Measurements from ENCODE around the gene ZFP62. TPM values are rescaled to one million over a fixed set of nuclear protein-coding genes. Genes with fewer than 3 reads are reported as not detected.
A peak's percentile ranks its signal among the peaks of the same experiment; 100 is the strongest.

The ZFP62 gene
- total RNA-seq, 1 experiment from 2014 or later, result 43.1 TPM

DNA sequence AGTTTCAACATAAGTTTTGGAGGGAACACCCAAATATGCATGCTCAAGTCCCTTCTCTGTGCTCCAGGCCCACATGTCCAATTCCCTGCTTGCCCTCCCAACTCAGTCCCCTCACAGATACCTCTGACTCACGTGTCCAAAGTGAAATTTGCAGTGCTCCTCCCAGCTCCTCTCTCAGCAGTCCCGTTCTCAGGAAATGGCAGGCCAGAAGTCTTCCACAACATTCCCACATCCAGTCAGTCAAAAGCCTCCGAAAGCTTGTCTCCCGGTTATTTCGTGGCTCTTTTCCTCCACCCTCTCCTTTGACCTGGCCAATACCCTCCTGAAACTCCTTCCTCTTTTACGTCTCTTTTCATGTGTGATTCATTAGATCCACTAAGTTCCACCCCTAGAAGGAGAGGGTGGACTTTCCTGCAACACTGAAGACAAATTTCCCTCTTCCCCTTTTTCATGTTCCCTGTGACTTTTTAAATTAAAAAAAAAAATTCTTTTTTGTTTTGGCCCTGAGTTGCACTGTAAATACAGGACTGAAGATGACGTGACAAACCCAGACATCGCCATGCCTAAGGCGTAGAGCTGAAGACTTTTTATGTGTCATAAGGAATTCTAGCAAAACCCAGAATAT lies 45.7 kb downstream of the ZFP62 start:
- Histone ChIP-seq H3K27me3 (no peaks in the 10 kb centered on the region), H3K27ac (no peak overlapping the region), H3K4me1 (peaks cover 48% of the 10 kb centered on the region), H3K36me3 (no peaks in the 10 kb centered on the region), H3K4me3 (no peak overlapping the region), H3K9me3 (replicated peaks) (no peaks in the 10 kb centered on the region)
- no peak for DNase-seq

DNA sequence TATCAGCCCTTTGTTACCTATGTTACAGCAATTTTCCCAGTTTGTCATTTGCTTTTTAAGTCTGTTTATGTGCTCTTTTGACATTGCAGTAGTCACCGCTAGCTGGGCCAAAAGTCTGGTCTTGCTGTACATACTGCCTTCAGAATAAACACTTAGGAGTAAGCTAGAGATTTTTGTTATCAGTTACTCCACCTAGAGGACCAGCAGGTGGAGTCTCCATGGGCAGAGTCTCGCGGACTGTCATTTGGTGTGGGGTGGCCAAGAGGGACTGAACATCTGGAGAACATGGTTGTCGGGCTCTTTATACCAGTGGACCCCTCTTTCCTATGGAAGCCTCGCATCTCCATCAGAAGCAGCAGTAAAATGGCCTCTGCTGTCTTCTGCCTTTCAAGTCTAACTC lies 47.7 kb downstream of the ZFP62 start:
- H3K36me3 ChIP-seq, result no peaks in the 10 kb centered on the region
- H3K4me3 ChIP-seq, result no peak overlapping the region
- H3K27ac ChIP-seq, result no peak overlapping the region
- H3K4me1 ChIP-seq, result peaks cover 50% of the 10 kb centered on the region
- H3K9me3 ChIP-seq (replicated peaks), result no peaks in the 10 kb centered on the region
- DNase-seq, result no peak
- H3K27me3 ChIP-seq, result no peaks in the 10 kb centered on the region

DNA sequence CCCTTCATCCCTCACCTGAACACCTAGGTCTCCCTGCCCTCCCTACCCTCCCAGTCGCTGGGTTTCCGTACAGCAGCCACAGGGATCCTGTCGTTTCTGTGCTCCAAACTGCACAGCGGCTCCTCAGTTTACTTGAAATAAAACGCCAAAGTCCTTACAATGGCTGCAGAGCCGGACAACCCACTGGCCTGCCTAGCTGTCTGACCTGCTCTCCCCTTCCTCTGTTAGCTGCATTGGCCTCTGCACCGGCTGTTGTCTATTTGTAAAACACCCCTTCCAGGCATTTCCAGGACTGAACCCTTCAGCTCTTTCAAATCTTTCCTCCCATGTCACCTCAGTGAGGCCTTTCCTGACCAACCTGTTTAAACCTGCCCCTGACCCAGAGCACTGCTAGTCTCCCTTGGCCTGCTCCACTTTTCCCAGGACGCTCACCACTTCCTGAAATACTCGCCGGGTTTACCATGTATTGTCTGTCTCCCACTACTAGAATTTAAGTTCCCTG lies 49.4 kb downstream of the ZFP62 start:
- H3K4me1 ChIP-seq, result peaks cover 37% of the 10 kb centered on the region
- no peak overlapping the region for H3K27ac ChIP-seq
- no peak for DNase-seq
- no peaks in the 10 kb centered on the region for H3K9me3 ChIP-seq (replicated peaks)
- no peak overlapping the region; the same call in 1 of the 2 replicates for H3K4me3 ChIP-seq
- H3K27me3 ChIP-seq, result no peaks in the 10 kb centered on the region
- H3K36me3 ChIP-seq, result no peaks in the 10 kb centered on the region

DNA sequence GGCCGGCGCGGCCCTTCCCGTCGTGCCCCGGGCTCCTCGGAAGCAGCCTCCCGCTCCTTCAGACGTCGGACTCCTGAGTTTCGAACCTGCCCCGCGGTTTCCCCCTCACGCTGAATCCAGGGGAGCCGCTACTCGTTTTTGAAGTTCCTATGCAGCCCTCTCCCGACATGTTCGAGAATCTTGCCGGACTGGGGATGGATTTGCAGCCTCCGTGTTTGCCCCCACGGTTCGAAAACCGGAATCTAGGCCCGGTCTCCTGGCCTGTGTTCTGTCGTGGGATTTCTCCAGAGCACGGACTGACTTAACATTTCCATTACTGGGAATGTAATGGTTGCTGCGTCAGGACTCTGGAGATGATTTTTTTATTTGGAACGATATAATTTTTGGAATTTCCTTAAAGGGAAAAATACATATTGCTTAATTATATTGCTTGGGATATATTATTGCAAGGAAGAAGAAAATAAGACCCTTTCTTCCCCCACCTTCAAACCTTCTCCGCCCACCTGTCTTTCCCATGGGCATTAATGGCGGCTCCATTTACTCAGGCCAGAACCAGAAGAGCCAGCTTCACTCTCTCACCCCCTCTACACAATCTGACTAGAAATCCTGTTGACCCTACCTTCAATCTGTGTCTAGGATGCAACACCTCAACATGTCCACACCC lies 50.0 kb downstream of the ZFP62 start:
- no peak for DNase-seq
- Histone ChIP-seq H3K9me3 (replicated peaks) (no peaks in the 10 kb centered on the region), H3K4me1 (peaks cover 31% of the 10 kb centered on the region)

DNA sequence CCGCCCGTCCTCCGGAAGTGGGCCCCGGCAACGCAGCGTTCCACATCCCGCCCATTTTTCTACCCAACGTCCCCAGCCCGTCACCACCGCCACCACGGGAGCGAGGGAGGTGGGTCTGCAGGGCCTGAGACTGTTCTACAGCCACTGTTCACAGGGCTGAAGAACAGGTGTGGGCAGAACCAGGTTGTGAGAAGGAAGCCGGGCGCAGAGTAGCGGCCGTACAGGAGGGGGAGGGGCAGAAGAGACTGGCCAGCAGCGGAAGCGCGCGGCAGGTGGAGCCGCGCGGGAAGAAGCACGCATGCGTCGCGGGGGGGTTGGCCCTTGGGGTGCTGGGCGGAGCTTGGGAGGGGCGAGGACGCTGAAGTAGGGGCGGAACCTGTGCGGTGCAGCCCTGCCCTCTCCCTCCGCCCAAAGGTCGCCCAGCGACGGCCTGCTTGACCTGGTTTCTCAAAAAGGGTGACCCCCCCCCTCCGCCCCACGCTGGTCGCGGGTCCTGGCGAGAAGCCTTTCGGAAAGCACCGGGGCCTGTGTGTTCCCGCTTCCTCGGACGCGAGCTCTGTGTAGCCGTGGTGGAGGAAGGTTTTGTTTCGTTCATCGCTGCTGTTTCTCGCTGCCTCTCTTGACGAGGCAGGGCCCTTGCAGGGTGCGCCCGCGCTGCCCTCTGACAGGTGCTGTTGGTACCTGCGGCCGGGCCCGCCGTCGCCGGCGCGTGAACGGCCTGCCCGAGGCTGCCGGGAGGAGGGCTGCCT lies 50.7 kb downstream of the ZFP62 start:
- H3K36me3 ChIP-seq, result no peaks in the 10 kb centered on the region
- DNase-seq, result peak; percentile 94 to 96
- no peaks in the 10 kb centered on the region for H3K27me3 ChIP-seq
- no peaks in the 10 kb centered on the region for H3K9me3 ChIP-seq (replicated peaks)
- peaks cover 24% of the 10 kb centered on the region for H3K4me1 ChIP-seq
- peak overlapping the region; percentile 85 for H3K4me3 ChIP-seq
- peak overlapping the region; percentile 88 for H3K27ac ChIP-seq

More for the DNA sequence above, 50.0 kb downstream of the ZFP62 start:
- no peaks in the 10 kb centered on the region for H3K36me3 ChIP-seq
- peak overlapping the region; percentile 85 for H3K4me3 ChIP-seq
- H3K27ac ChIP-seq, result peak overlapping the region; percentile 88
- no peaks in the 10 kb centered on the region for H3K27me3 ChIP-seq

DNA sequence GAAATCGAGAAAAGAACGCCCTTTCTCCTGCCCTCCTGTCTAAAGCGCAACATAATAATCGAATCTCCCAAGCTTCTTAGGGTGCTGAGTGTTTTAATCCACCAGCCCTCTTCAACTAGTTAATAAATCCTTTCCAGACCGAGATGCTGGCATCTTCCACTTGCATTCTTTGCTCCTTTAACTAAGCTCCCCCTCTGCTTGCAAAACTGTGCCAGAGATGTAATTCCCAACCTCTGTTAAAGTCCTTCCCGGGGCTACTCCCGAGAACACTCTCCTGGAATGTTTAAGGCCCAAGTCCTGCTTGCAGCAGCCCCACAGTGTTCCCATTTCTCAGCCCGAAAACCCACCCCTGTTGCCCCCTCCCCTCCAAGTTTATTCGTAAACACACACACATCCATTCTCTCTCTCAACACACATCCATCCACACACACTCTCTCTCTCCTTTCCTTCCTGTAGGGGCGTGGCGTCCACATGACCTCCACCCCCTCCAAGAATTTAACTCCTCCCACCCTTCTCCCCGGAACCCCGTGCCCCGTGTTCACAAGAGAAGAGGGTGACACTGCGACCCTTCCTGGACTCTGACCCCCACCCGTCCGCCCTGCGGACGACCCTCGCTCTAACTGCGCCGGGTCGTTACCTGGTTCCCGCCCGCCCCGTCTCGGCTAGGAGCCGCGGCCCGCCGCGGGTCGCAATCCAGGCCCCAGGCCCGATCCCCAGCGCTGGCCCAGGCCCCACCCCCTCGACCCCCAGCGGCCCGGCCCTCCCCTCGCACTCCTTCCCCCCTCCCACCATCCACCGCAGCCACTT lies 51.5 kb downstream of the ZFP62 start:
- peak overlapping the region; percentile 85 for H3K4me3 ChIP-seq
- no peaks in the 10 kb centered on the region for H3K9me3 ChIP-seq (replicated peaks)
- no peaks in the 10 kb centered on the region for H3K27me3 ChIP-seq
- peak overlapping the region; percentile 88 for H3K27ac ChIP-seq
- H3K4me1 ChIP-seq, result peaks cover 19% of the 10 kb centered on the region
- no peaks in the 10 kb centered on the region for H3K36me3 ChIP-seq
- DNase-seq, result peak; percentile 92 to 95

DNA sequence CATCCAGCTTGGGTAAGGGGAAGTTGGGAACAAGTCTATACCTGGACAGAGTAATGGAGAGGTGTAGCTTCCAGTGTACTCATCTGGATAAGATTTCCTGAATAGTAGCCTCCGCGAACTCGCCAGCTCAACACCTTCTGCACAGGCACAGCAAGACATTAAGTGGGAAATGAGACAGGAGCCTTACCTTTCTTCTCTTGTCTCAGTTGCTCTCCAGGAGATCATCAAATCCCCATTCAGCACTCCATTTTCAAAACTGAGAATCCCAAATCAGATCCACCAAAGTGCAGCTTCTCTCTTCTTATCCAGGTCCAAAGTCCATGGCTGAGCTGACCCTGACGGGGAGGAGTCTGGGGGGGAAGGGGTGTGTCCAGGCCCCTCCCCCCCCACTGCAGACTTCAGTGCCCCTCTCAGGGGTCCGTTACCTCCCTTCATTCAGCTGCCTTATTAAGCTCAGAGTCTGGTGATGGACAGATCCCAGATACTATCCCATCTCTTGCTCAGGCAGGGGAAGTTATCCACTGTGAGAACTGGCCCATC lies 52.5 kb downstream of the ZFP62 start:
- Histone ChIP-seq H3K4me3 (no peak overlapping the region), H3K27ac (no peak overlapping the region), H3K4me1 (peaks cover 17% of the 10 kb centered on the region; the same call in 1 of the 2 replicates), H3K9me3 (replicated peaks) (no peaks in the 10 kb centered on the region), H3K27me3 (no peaks in the 10 kb centered on the region), H3K36me3 (no peaks in the 10 kb centered on the region)
- no peak for DNase-seq

DNA sequence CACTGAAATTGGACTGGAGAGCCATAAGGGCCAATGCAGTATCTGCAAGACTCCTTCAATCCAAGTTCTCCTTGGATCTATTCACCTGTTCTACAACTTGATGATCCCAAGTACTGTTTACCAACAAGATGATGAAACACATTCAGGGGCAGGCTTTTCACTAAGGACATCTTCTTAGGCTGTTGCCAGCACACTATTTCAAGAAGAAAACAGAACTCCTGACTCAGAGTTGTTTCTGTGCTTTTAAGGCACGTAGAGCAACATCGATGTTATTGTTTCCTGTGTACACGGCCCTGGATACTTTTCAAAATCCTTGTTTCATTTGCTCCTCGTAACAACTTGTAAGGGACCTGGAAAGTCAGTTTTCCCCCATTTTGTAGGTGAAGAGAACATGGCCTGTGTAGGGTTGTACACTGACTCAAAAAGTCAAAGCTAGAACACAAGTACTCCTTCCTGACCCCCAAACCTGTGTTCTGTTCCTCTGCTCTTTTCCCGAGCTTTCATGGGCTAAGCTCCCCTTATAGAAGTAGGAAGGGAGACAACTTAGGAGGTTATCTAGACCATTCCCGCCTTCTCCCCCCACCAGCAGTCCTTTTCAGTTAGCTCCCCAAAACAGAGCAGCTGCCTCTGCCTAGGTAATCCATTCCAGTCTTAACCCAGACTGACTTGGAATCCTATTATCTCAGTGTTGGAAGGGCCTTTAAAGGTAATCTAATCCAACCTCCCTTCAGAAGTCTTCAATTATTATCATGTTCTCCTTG lies 53.2 kb downstream of the ZFP62 start:
- Histone ChIP-seq H3K27me3 (no peaks in the 10 kb centered on the region), H3K4me1 (peaks cover 23% of the 10 kb centered on the region; the same call in 1 of the 2 replicates), H3K9me3 (replicated peaks) (no peaks in the 10 kb centered on the region), H3K4me3 (no peak overlapping the region), H3K27ac (no peak overlapping the region), H3K36me3 (no peaks in the 10 kb centered on the region)
- DNase-seq, result no peak

DNA sequence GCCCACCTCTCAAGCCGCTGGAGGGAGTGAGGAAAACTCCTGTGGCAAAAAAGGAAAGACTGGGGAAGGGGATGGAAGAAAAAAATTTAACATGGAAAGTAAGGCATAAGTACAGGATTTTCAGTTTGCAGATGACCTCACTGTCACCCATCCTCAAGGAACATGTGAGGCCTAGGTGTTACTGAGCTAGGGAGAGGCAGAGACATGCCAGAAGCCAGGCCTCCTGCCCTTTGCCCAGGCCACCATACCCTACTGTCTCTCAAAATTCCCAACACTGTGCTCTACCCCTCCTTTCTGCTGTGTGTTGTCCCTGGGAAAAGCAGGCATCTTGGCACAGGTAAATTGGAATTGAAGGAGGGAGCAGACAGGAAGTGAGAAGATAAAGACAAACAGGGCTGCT lies 54.0 kb downstream of the ZFP62 start:
- DNase-seq, result no peak
- no peak overlapping the region for H3K4me3 ChIP-seq
- H3K36me3 ChIP-seq, result no peaks in the 10 kb centered on the region
- peaks cover 23% of the 10 kb centered on the region; the same call in 1 of the 2 replicates for H3K4me1 ChIP-seq
- H3K9me3 ChIP-seq (replicated peaks), result no peaks in the 10 kb centered on the region
- no peaks in the 10 kb centered on the region for H3K27me3 ChIP-seq
- no peak overlapping the region for H3K27ac ChIP-seq

DNA sequence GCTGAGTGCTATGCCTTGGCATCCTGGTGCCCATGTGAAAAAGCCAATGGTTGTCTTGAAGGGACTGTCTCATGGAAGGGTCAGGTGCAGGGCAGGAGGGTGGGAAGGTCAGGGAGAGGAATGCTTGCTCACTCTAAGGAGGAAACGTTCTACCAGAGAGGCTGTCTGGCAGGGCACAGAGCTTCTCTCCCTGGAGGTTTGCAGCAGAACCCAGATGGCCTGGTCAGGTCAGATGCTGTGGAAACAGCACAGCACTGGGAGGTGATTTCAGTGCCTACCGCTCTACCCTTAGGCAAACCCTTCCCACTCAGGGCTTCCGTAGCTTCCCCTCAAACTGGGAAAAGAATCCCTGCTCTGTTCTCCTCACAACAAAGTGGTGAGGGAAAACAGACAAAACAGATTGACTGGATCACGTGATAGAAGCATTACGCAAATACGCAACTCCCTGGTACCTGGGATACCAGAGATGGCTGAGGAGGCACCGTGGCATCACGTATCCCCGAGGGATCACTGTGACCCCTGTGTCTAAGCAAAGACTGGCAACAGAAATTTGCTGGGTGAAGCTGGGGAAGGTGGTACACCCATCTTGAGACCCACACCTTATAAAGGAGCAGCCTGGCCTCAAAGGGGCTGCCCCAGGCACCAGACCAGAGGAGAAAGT lies 54.6 kb downstream of the ZFP62 start:
- Histone ChIP-seq H3K9me3 (replicated peaks) (no peaks in the 10 kb centered on the region), H3K27ac (no peak overlapping the region), H3K4me3 (no peak overlapping the region), H3K27me3 (no peaks in the 10 kb centered on the region), H3K36me3 (no peaks in the 10 kb centered on the region; the same call in 1 of the 2 replicates), H3K4me1 (peaks cover 24% of the 10 kb centered on the region)
- no peak for DNase-seq

DNA sequence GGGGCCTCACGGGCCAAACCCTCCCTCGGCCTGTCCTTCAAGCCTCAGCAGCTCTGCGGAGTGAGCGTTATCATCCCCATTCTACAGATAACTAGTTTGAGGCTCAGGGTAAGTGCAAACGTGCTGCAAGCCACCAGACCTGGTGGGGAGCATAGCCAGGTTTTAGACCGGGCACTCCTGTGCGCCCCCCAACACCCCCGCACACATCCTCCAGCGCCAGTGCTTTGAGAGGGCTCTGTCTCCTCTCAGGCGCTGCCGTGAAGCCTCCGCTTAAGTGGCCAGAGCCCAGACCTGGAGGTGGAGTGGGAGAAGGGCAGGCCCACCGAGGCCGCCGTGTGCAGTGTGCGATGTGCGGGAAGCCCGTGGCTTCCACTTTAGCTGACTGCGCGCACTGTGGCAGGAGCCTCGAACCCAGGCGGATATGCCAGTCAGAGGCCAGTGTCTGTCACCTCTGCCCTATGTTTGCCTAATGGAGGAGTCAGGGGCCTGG lies 56.9 kb downstream of the ZFP62 start:
- Histone ChIP-seq H3K27me3 (no peaks in the 10 kb centered on the region), H3K9me3 (replicated peaks) (no peaks in the 10 kb centered on the region), H3K4me1 (peaks cover 44% of the 10 kb centered on the region), H3K36me3 (peaks cover 8% of the 10 kb centered on the region), H3K27ac (no peak overlapping the region), H3K4me3 (no peak overlapping the region)
- no peak for DNase-seq

DNA sequence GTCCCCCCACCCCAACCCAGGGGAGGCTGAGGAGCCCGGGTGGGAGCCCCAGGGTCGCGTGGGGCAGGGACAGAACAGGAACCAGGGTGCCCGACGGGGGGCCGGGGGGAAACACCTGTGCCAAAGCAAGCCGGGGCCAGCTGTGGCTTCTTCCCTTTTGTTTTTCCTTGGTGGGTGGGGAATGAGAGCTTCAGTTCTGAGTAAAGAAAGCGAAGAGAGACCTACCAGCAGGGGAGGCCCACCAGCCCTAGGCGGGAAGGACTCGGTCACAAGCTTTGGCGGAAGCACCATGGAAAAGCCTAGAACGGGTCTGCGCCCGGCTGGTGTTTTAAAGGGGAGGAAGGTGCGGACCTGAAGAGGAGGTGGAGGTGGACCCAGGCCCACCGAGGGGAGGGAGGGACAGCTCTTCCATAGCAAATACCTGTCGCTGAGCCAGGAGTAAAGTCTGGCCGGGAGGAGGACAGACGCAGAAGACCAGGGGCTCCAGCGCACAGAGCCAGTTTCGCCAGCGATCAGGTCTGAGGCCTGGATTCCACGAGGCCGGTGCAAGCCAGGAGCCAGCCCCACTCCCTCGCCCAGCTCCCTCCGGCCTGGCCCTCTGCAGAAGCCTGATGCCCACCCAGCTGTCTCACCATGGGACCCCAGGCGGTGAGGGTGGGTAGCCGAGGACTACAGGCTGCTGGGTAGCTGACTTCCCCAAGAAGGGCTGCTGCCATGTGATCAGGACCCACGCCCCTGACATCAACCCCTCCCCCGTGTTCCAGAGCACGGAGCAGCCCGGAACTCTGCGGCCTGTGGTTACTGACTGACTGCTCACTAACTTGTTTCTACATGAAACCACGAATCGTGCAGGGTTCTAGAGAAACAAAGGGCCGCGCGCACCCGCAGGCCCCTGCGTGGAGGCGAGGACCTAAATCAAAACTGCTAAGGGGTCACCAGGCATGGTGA lies 57.6 kb downstream of the ZFP62 start:
- Histone ChIP-seq H3K36me3 (peaks cover 8% of the 10 kb centered on the region), H3K9me3 (replicated peaks) (no peaks in the 10 kb centered on the region), H3K4me1 (peaks cover 38% of the 10 kb centered on the region), H3K27ac (peak overlapping the region; percentile 95), H3K27me3 (no peaks in the 10 kb centered on the region), H3K4me3 (peak overlapping the region; percentile 98)
- DNase-seq, result peak; percentile 45 to 67
